MCF 10A (cell line): ENCODE measurements around the gene HSD17B10. TPM values are rescaled to one million over a fixed set of nuclear protein-coding genes. Genes with fewer than 3 reads are reported as not detected.
A peak's percentile ranks its signal among the peaks of the same experiment; 100 is the strongest.

Source experiments
- BruUV-seq: library from RNA; stranded (reverse); fragments of 400-500 nt; replicated peaks from 2 replicates; lab custom pipeline; 2021; lab: Mats Ljungman, UMichigan
- CTCF ChIA-PET: fragments of 300-600 bp; sonication (Branson Sonifier 250); formaldehyde crosslinking; extraction: SDS; loops from one replicate; lab custom pipeline; 2021; ENCODE audit warnings: antibody characterized with exemption, inconsistent platforms; lab: Yijun Ruan, JAX
- POLR2A ChIA-PET: fragments of 300-600, 350-650 bp; sonication (Branson Sonifier 250); formaldehyde crosslinking; extraction: SDS; loops from one replicate; lab custom pipeline; 2020; ENCODE audit warnings: antibody characterized with exemption, inconsistent platforms; lab: Yijun Ruan, JAX
- DNase-seq: peaks from one replicate; pipeline ENCODE4 v3.0.0-alpha.2; 2018; ENCODE audit not compliant: unreplicated experiment
- H3K27ac Mint-ChIP-seq: one replicate; pipeline ENCODE4 v1.8.0; 2022; ENCODE audit warnings: mild to moderate bottlenecking, low read depth, mixed read lengths; ENCODE audit not compliant: unreplicated experiment
- H3K27me3 Mint-ChIP-seq: one replicate; pipeline ENCODE4 v1.8.0; 2022; ENCODE audit warnings: mixed read lengths; ENCODE audit not compliant: insufficient read depth, unreplicated experiment
- H3K36me3 Mint-ChIP-seq: one replicate; pipeline ENCODE4 v1.8.0; 2022; ENCODE audit warnings: mild to moderate bottlenecking, moderate library complexity, mixed read lengths; ENCODE audit not compliant: insufficient read depth, unreplicated experiment
- H3K4me1 Mint-ChIP-seq: one replicate; pipeline ENCODE4 v1.8.0; 2022; ENCODE audit warnings: mixed read lengths; ENCODE audit not compliant: insufficient read depth, unreplicated experiment
- H3K4me3 Mint-ChIP-seq: one replicate; pipeline ENCODE4 v1.8.0; 2022; ENCODE audit warnings: mild to moderate bottlenecking, moderate library complexity, mixed read lengths; ENCODE audit not compliant: unreplicated experiment
- H3K9me3 Mint-ChIP-seq: one replicate; pipeline ENCODE4 v1.8.0; 2022; ENCODE audit warnings: mixed read lengths; ENCODE audit not compliant: unreplicated experiment
- intact Hi-C: fragments of 100-400 bp; cut with micrococcal nuclease; formaldehyde crosslinking; loops from 2 replicates; pipeline ENCODE4 v1.14.1; 2022
- total RNA-seq: library from RNA; stranded (reverse); gene quantifications from 2 replicates; pipeline ENCODE4 v1.2.3, GENCODE V29; 2022
- TF ChIP-seq, protein P1 (sequence below): fragments of 200-600 bp; IDR thresholded peaks from one replicate; pipeline ENCODE4 v1.8.0; 2022; ENCODE audit warnings: antibody characterized with exemption, mild to moderate bottlenecking; ENCODE audit not compliant: unreplicated experiment

Gene HSD17B10
- total RNA-seq, 1 experiment from 2014 or later, result 115 TPM

DNA sequence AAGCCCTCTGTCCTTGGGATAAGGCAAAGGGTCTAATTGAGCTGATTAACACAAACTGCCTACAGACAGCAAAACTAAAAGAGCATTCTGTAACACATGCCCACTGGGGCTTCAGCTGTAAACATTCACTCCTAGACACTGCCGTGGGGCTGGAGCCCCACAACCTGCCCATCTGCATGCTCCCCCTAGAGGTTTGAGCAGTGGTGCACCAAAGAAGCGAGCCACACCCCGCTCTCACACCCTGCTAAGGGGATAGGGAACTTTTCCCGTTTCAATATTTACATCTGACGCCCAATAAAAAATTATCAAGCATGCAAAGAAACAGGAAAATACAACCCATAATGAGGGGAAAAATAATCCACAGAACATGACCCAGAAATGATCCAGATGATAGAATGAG is 46.9 kb upstream of the HSD17B10 start:
- no peak overlapping the region for H3K4me3 Mint-ChIP-seq

DNA sequence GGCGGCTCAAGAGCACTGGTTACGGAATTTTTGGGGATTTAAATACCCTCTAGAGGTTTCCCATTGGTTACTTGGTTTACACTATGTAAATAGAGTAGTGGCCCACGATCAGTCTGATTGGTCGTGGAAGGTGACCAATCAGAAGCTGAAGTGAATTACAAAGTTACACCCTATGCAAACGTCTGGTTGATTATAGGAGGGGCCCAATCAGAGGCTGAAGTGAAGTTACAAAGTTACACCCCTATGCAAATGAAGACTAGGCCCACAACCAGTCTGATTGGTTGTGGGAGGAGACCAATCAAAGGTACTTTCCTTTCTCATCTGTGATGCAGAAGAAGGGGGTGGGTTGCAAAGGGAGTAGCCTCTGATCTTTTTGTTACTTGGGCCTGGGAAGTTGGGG is 45.1 kb upstream of the HSD17B10 start:
- intact Hi-C loops, result no loop called here
- CTCF ChIA-PET, result interaction anchor here (0.6 to 5.2 kb wide), 4 partner anchors 14 to 166 kb away, joined by 3 to 80 read pairs (median 56); no protein-coding TSS in a partner anchor
- Mint-ChIP-seq H3K36me3 (no peaks in the 10 kb centered on the region), H3K27me3 (peaks cover 57% of the 10 kb centered on the region), H3K4me1 (peaks cover 14% of the 10 kb centered on the region), H3K4me3 (no peak overlapping the region), H3K9me3 (no peaks in the 10 kb centered on the region), H3K27ac (no peak overlapping the region)
- POLR2A ChIA-PET, result no interaction called here
- DNase-seq, result no peak
- no TSS peak for BruUV-seq
- TF ChIP-seq, protein P1, sequence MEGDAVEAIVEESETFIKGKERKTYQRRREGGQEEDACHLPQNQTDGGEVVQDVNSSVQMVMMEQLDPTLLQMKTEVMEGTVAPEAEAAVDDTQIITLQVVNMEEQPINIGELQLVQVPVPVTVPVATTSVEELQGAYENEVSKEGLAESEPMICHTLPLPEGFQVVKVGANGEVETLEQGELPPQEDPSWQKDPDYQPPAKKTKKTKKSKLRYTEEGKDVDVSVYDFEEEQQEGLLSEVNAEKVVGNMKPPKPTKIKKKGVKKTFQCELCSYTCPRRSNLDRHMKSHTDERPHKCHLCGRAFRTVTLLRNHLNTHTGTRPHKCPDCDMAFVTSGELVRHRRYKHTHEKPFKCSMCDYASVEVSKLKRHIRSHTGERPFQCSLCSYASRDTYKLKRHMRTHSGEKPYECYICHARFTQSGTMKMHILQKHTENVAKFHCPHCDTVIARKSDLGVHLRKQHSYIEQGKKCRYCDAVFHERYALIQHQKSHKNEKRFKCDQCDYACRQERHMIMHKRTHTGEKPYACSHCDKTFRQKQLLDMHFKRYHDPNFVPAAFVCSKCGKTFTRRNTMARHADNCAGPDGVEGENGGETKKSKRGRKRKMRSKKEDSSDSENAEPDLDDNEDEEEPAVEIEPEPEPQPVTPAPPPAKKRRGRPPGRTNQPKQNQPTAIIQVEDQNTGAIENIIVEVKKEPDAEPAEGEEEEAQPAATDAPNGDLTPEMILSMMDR, result no peak

More for the DNA sequence above, 46.9 kb upstream of the HSD17B10 start:
- H3K27ac Mint-ChIP-seq, result no peak overlapping the region
- H3K4me1 Mint-ChIP-seq, result peaks cover 14% of the 10 kb centered on the region
- intact Hi-C loops, result no loop called here
- TF ChIP-seq, protein P1, result peak; percentile 7
- peak; percentile 37 for DNase-seq
- peaks cover 66% of the 10 kb centered on the region for H3K27me3 Mint-ChIP-seq
- H3K36me3 Mint-ChIP-seq, result no peaks in the 10 kb centered on the region
- ChIA-PET POLR2A (interaction anchor here (1.6 kb wide), 1 partner anchor 23 kb away, joined by 4 read pairs; no protein-coding TSS in a partner anchor), CTCF (interaction anchor here (0.6 to 5.2 kb wide), 28 partner anchors 12 to 996 kb away, joined by 3 to 80 read pairs (median 6); partner anchors contain the start of genes HSD17B10, RIBC1 and SMC1A)
- no peaks in the 10 kb centered on the region for H3K9me3 Mint-ChIP-seq
- BruUV-seq, result no TSS peak

DNA sequence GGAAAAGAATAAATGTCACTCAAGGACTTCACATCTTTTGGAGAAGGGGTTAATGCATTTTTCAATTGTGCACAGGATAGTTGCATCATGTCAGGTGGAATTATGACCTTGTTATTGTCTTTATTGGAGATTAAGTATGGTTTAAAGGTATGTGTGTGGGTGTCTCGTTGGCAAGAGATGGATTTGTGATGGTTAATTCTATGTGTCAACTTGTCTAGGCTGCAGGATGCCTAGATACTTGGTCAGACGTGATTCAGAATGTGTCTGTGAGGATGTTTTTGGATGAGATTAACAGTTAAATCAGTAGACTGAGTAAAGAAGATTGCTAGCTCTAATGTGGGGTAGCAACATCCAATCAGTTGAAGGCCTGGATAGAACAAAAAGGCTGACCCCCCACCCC is 42.2 kb upstream of the HSD17B10 start:
- Mint-ChIP-seq H3K27me3 (peaks cover 58% of the 10 kb centered on the region), H3K4me1 (peaks cover 10% of the 10 kb centered on the region), H3K9me3 (no peaks in the 10 kb centered on the region), H3K36me3 (no peaks in the 10 kb centered on the region), H3K4me3 (no peak overlapping the region), H3K27ac (no peak overlapping the region)
- intact Hi-C loops, result no loop called here
- TF ChIP-seq, protein P1, result no peak
- CTCF ChIA-PET, result interaction anchor here (0.7 to 1.5 kb wide), 5 partner anchors 11 to 158 kb away, joined by 3 to 6 read pairs (median 4); no protein-coding TSS in a partner anchor
- POLR2A ChIA-PET, result interaction anchor here (0.6 to 1.7 kb wide), 2 partner anchors 36 to 193 kb away, joined by 3 read pairs; no protein-coding TSS in a partner anchor
- DNase-seq, result peak; percentile 65
- no TSS peak for BruUV-seq

DNA sequence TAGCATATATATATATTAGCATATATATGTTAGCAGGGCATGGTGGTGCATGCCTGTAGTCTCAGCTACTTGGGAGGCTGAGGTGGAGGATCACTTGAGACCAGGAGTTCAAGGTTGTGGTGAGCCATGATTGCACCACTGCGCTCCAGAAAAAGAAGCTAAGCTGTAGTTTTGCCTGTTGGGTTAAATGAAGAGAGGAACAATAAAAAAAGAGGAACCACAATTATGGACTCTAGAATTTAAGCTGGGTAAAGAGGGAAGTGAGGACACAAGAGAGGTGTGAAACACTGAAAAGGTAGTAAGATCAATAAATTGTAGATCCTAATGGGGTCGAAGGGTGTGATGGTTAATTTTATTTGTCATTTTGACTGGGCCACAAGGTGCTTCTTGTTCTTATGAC is 40.5 kb upstream of the HSD17B10 start:
- CTCF ChIA-PET, result interaction anchor here (0.6 to 0.8 kb wide), 2 partner anchors 41 to 405 kb away, joined by 3 to 5 read pairs; no protein-coding TSS in a partner anchor
- Mint-ChIP-seq H3K27ac (no peak overlapping the region), H3K4me1 (peaks cover 6% of the 10 kb centered on the region), H3K27me3 (peaks cover 61% of the 10 kb centered on the region), H3K4me3 (no peak overlapping the region), H3K36me3 (no peaks in the 10 kb centered on the region), H3K9me3 (no peaks in the 10 kb centered on the region)
- POLR2A ChIA-PET, result no interaction called here
- intact Hi-C loops, result no loop called here
- no peak for DNase-seq
- TF ChIP-seq, protein P1, result no peak
- no TSS peak for BruUV-seq
